H9 (cell line): ENCODE measurements around the gene DIP2A. TPM values are rescaled to one million over a fixed set of nuclear protein-coding genes. Genes with fewer than 3 reads are reported as not detected.

ENCODE experiments used
- DNase-seq: peaks from one replicate; pipeline ENCODE4 v3.0.0-alpha.2; 2017
- H2AFZ ChIP-seq: one replicate; pipeline ENCODE4 v1.6.1; 2013; ENCODE audit warnings: mild to moderate bottlenecking, low read length, control low read depth, moderate library complexity
- H2AK5ac ChIP-seq: 2 replicates; pipeline ENCODE4 v1.6.1; 2013; ENCODE audit warnings: low read length, control low read depth, mixed read lengths; ENCODE audit not compliant: insufficient read length
- H2BK120ac ChIP-seq: one replicate; pipeline ENCODE4 v1.6.1; 2013; ENCODE audit warnings: low read depth, mild to moderate bottlenecking, low read length, control low read depth, inconsistent platforms; ENCODE audit not compliant: poor library complexity, severe bottlenecking
- H2BK12ac ChIP-seq: 2 replicates; pipeline ENCODE4 v1.6.1; 2013; ENCODE audit warnings: low read length, control low read depth, mixed read lengths, low read depth; ENCODE audit not compliant: insufficient read length
- H2BK15ac ChIP-seq: 2 replicates; pipeline ENCODE4 v1.6.1; 2013; ENCODE audit warnings: low read depth, low read length, control low read depth
- H2BK20ac ChIP-seq: one replicate; pipeline ENCODE4 v1.6.1; 2013; ENCODE audit warnings: low read depth, mild to moderate bottlenecking, low read length, control low read depth, inconsistent platforms; ENCODE audit not compliant: poor library complexity, severe bottlenecking
- H2BK5ac ChIP-seq: 2 replicates; pipeline ENCODE4 v1.6.1; 2013; ENCODE audit warnings: low read length, control low read depth, mixed read lengths; ENCODE audit not compliant: insufficient read length
- H3K14ac ChIP-seq: 2 replicates; pipeline ENCODE4 v1.6.1; 2013; ENCODE audit warnings: low read length, control low read depth; ENCODE audit not compliant: insufficient read depth
- H3K18ac ChIP-seq: 2 replicates; pipeline ENCODE4 v1.6.1; 2013; ENCODE audit warnings: low read depth, mild to moderate bottlenecking, mixed read lengths, low read length, control low read depth; ENCODE audit not compliant: insufficient read length
- H3K23ac ChIP-seq: 2 replicates; pipeline ENCODE4 v1.6.1; 2013; ENCODE audit warnings: low read length, control low read depth, mixed read lengths, low read depth; ENCODE audit not compliant: insufficient read length
- H3K23me2 ChIP-seq: 2 replicates; pipeline ENCODE4 v1.6.1; 2013; ENCODE audit warnings: low read depth, mild to moderate bottlenecking, mixed read lengths, low read length, control low read depth; ENCODE audit not compliant: insufficient read length, poor library complexity, severe bottlenecking
- H3K27ac ChIP-seq: 2 replicates; pipeline ENCODE4 v1.5.1; 2013; ENCODE audit warnings: low read length, control low read depth, mixed read lengths, low read depth; ENCODE audit not compliant: insufficient read length
- H3K27me3 ChIP-seq: 2 replicates; pipeline ENCODE4 v1.6.1; 2013; ENCODE audit warnings: low read length, control low read depth, inconsistent platforms; ENCODE audit not compliant: insufficient read depth
- H3K4ac ChIP-seq: 2 replicates; pipeline ENCODE4 v1.6.1; 2013; ENCODE audit warnings: low read depth, mild to moderate bottlenecking, control low read depth, inconsistent platforms, low read length, moderate library complexity
- H3K4me1 ChIP-seq: 2 replicates; pipeline ENCODE4 v1.6.1; 2013; ENCODE audit warnings: low read length, control low read depth, inconsistent platforms; ENCODE audit not compliant: insufficient read depth
- H3K4me2 ChIP-seq: 2 replicates; pipeline ENCODE4 v1.6.1; 2013; ENCODE audit warnings: low read length, control low read depth, mixed read lengths; ENCODE audit not compliant: insufficient read length, insufficient read depth
- H3K56ac ChIP-seq: 2 replicates; pipeline ENCODE4 v1.6.1; 2013; ENCODE audit warnings: low read depth, mild to moderate bottlenecking, mixed read lengths, low read length, control low read depth; ENCODE audit not compliant: insufficient read length
- H3K79me1 ChIP-seq: 2 replicates; pipeline ENCODE4 v1.6.1; 2013; ENCODE audit warnings: low read depth, mild to moderate bottlenecking, moderate library complexity, low read length, control low read depth, inconsistent platforms; ENCODE audit not compliant: insufficient read depth, poor library complexity, severe bottlenecking
- H3K79me2 ChIP-seq: 2 replicates; pipeline ENCODE4 v1.6.1; 2013; ENCODE audit warnings: low read length, control low read depth, inconsistent platforms; ENCODE audit not compliant: insufficient read depth
- H3K9ac ChIP-seq: 2 replicates; pipeline ENCODE4 v1.6.1; 2013; ENCODE audit warnings: low read length, control low read depth, mixed read lengths; ENCODE audit not compliant: insufficient read length; ENCODE audit errors: extremely low read depth
- H3K9me3 ChIP-seq: one replicate; pipeline ENCODE4 v1.6.1; 2013; ENCODE audit warnings: low read depth, low read length, inconsistent platforms; ENCODE audit not compliant: control insufficient read depth
- H3T11ph ChIP-seq: one replicate; pipeline ENCODE4 v1.6.1; 2013; ENCODE audit warnings: mild to moderate bottlenecking, low read length, control low read depth, inconsistent platforms
- H4K20me1 ChIP-seq: one replicate; pipeline ENCODE4 v1.6.1; 2013; ENCODE audit not compliant: control insufficient read depth, insufficient read length, insufficient read depth
- H4K5ac ChIP-seq: 2 replicates; pipeline ENCODE4 v1.6.1; 2013; ENCODE audit warnings: low read depth, mild to moderate bottlenecking, mixed read lengths, low read length, control low read depth; ENCODE audit not compliant: insufficient read length
- H4K8ac ChIP-seq: replicated peaks from 2 replicates; pipeline ENCODE4 v1.6.1; 2013; ENCODE audit warnings: low read length, control low read depth, mixed read lengths, low read depth; ENCODE audit not compliant: insufficient read length
- H4K91ac ChIP-seq: 2 replicates; pipeline ENCODE4 v1.6.1; 2013; ENCODE audit warnings: low read depth, mild to moderate bottlenecking, moderate library complexity, mixed read lengths, low read length, control low read depth; ENCODE audit not compliant: insufficient read length
- H3K27ac Mint-ChIP-seq, 3 experiments: 2 replicates in 2 of 3; 3 replicates in 1 of 3; pipeline ENCODE4 v1.8.0; 2020 to 2021; ENCODE audit warnings: mixed read lengths in 3 of 3, mild to moderate bottlenecking in 1 of 3, moderate library complexity in 1 of 3
- H3K27me3 Mint-ChIP-seq: 2 replicates; pipeline ENCODE4 v1.8.0; 2021; ENCODE audit warnings: low read depth, mild to moderate bottlenecking, moderate library complexity, mixed read lengths
- H3K36me3 Mint-ChIP-seq, 3 experiments: 2 replicates in 2 of 3; 3 replicates in 1 of 3; pipeline ENCODE4 v1.8.0; 2020 to 2021; ENCODE audit warnings: low read depth in 3 of 3, mixed read lengths in 3 of 3; ENCODE audit not compliant: insufficient read depth in 1 of 3
- H3K4me1 Mint-ChIP-seq, 2 experiments: 2 replicates each; pipeline ENCODE4 v1.8.0; 2020; ENCODE audit warnings: mixed read lengths in 2 of 2
- H3K4me3 Mint-ChIP-seq, 2 experiments: 2 replicates in 1 of 2; 3 replicates in 1 of 2; pipeline ENCODE4 v1.8.0; 2020 to 2021; ENCODE audit warnings: mild to moderate bottlenecking in 2 of 2, mixed read lengths in 2 of 2, moderate library complexity in 1 of 2
- H3K9me3 Mint-ChIP-seq, 2 experiments: 2 replicates in 1 of 2; 3 replicates in 1 of 2; pipeline ENCODE4 v1.8.0; 2020; ENCODE audit warnings: mild to moderate bottlenecking in 2 of 2, mixed read lengths in 2 of 2, moderate library complexity in 1 of 2
- WGBS: extraction: QIAGEN DNeasy Blood & Tissue Kit; methylation state at CpG from one replicate; pipeline ENCODE4 v1.1.7; 2013; ENCODE audit warnings: missing lambda C conversion rate, low lambda C conversion rate, mixed read lengths; ENCODE audit not compliant: insufficient read length; ENCODE audit errors: extremely low coverage; 5-methylcytosine and 5-hydroxymethylcytosine counted together
- total RNA-seq: library from RNA; stranded (reverse); gene quantifications from 2 replicates; pipeline ENCODE4 v1.2.1, GENCODE V29; 2021
- TF ChIP-seq, protein P1 (sequence below): fragments of 200-600 bp; sonication (generic); conservative IDR thresholded peaks from 3 replicates; pipeline ENCODE4 v1.8.0; 2021; ENCODE audit warnings: antibody characterized with exemption, mild to moderate bottlenecking

DIP2A gene
- total RNA-seq, 1 experiment from 2014 or later = 25.2 TPM

DNA sequence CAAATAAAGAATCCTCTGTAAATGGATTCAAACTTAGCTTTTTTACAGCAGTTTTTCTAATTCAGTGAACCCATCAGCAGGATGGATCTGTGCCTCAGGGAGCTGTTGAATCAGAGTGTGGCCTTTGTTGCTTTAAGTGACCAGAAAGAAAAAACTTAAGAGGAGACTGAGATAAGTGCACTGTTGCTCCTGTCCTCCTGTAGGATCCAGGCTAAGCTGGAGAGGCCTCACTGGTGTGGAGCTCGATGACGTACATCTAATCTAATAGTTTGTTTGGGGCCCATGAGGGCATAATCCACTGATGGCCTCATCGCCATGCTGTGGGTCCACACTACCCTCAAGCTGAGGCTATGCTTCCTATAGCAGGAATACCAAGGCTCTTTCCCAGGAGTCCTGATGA, 10.6 kb downstream of the DIP2A start:
- H3K27ac ChIP-seq = no peak overlapping the region
- no peaks in the 10 kb centered on the region for H3K9me3 Mint-ChIP-seq

More for the DNA sequence above, 10.6 kb downstream of the DIP2A start:
- Mint-ChIP-seq H3K36me3 (peaks cover 2 to 14% (median 13%) of the 10 kb centered on the region in 3 experiments; a peak in 6 of 7 replicates), H3K4me1 (no peaks in the 10 kb centered on the region), H3K4me3 (no peak overlapping the region), H3K27ac (no peak overlapping the region), H3K27me3 (no peaks in the 10 kb centered on the region)
- Histone ChIP-seq H3K4me1 (no peaks in the 10 kb centered on the region), H2AFZ (no peak overlapping the region), H3K23me2 (no peaks in the 10 kb centered on the region), H3K9ac (no peak overlapping the region), H3K4ac (no peak overlapping the region), H2BK12ac (no peak overlapping the region), H3K56ac (no peak overlapping the region), H2BK5ac (no peak overlapping the region), H3K18ac (no peak overlapping the region), H3K79me1 (no peaks in the 10 kb centered on the region), H4K5ac (no peak overlapping the region), H3K4me2 (no peak overlapping the region), H3K9me3 (no peaks in the 10 kb centered on the region), H2AK5ac (no peak overlapping the region), H2BK20ac (no peak overlapping the region), H4K20me1 (no peaks in the 10 kb centered on the region), H3K79me2 (no peaks in the 10 kb centered on the region), H3K14ac (no peak overlapping the region), H4K91ac (no peak overlapping the region), H3T11ph (no peak overlapping the region), H2BK15ac (no peak overlapping the region), H3K27me3 (no peaks in the 10 kb centered on the region), H4K8ac (no peak overlapping the region), H3K23ac (no peak overlapping the region), H2BK120ac (no peak overlapping the region)
- no peak for DNase-seq
- WGBS = no CpG with 5 or more reads among the region's 3 CpGs
- TF ChIP-seq, protein P1, sequence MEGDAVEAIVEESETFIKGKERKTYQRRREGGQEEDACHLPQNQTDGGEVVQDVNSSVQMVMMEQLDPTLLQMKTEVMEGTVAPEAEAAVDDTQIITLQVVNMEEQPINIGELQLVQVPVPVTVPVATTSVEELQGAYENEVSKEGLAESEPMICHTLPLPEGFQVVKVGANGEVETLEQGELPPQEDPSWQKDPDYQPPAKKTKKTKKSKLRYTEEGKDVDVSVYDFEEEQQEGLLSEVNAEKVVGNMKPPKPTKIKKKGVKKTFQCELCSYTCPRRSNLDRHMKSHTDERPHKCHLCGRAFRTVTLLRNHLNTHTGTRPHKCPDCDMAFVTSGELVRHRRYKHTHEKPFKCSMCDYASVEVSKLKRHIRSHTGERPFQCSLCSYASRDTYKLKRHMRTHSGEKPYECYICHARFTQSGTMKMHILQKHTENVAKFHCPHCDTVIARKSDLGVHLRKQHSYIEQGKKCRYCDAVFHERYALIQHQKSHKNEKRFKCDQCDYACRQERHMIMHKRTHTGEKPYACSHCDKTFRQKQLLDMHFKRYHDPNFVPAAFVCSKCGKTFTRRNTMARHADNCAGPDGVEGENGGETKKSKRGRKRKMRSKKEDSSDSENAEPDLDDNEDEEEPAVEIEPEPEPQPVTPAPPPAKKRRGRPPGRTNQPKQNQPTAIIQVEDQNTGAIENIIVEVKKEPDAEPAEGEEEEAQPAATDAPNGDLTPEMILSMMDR = no peak
